ENCODE measurements around the gene TYMS.

GRCh38 chr18:657311-658000 lies at the start of gene TYMS:
- TF ChIP-seq HDGF (IDR thresholded peaks at IDR 0.05; ENCODE audit: borderline replicate concordance) = no peak
- TF ChIP-seq SP1 (IDR thresholded peaks at IDR 0.05) = no peak
- TF ChIP-seq LEF1 (IDR thresholded peaks at IDR 0.05; ENCODE audit: borderline replicate concordance) = no peak
- no peak for TF ChIP-seq SUZ12 (IDR thresholded peaks at IDR 0.05)
- TF ChIP-seq ZNF384 (IDR thresholded peaks at IDR 0.05) = no peak
- no peak for TF ChIP-seq FOXK2 (IDR thresholded peaks at IDR 0.05)
- no peak for TF ChIP-seq TARDBP (IDR thresholded peaks at IDR 0.05)
- TF ChIP-seq, protein P1, sequence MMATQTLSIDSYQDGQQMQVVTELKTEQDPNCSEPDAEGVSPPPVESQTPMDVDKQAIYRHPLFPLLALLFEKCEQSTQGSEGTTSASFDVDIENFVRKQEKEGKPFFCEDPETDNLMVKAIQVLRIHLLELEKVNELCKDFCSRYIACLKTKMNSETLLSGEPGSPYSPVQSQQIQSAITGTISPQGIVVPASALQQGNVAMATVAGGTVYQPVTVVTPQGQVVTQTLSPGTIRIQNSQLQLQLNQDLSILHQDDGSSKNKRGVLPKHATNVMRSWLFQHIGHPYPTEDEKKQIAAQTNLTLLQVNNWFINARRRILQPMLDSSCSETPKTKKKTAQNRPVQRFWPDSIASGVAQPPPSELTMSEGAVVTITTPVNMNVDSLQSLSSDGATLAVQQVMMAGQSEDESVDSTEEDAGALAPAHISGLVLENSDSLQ (IDR thresholded peaks at IDR 0.05) = no peak
- TF ChIP-seq FOXM1 (IDR thresholded peaks at IDR 0.05; ENCODE audit: borderline replicate concordance) = no peak

Data from HEK293T (cell line).